ELR (cell line): ENCODE results near the gene WRNIP1.

Experiments used
- DNase-seq: peaks from one replicate; pipeline ENCODE4 v3.0.0-alpha.2; 2015; ENCODE audit warnings: low read depth

WRNIP1 gene

DNA sequence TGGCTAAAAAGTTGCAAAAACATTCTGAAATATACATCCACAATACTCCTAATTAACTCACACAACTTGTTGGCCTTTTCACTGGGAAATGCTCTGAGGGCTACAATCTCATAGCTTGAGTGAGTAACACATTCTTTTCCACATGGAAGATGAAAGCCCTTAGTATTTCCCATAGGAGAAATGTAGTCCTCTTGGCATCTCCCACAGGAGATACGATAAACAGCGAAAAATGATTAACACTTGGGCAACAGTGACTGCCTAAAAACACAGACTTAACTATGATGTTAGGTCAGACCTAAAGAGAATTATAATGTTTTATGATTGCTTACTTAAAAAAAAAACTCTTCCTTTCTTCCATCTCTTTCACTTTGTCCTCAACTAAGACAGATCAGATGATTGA is 23.4 kb upstream of the WRNIP1 start:
- no peak for DNase-seq

DNA sequence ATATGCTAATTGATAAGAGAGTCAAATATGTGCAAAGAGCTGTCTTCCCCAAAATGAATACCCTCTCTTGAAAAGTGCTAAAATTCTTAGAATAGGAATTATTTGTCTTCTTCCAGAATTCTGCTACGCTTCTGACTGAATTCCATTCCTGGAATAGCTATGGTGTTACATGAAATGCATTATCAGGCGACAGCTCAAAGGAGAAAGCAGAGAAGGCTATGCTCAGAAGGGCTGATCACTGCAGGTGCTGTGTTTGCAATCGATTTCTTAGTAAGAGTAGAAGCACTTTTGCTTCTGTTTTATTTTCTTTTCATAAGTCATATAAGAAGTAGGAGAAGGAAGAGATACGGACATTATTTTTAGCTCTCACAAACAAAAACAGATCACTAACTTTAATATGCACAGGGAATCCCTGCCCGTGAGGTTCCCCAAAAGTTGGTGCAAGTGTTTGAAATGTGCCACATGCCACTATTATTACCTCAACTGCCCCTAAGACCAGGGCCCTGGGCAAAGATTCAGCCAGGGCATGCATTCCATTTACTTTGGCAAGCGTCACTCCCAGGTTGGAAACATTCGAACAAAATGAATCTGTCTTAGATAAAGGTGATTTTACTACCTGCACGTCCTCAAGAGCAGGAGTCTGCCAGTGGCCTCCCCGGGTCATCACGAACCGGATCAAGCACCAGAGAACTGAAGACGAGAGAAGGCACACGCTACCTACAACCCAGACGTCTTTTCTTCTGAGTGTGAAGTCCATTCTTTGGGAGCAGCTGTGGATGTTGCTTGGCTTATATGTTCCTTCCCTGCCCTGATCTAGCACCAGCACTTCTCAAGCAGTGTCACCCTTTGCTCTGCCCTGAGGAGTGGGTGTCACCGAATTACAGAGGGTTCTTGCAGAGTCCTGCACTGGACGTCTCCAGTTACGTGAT is 21.6 kb upstream of the WRNIP1 start:
- no peak for DNase-seq

DNA sequence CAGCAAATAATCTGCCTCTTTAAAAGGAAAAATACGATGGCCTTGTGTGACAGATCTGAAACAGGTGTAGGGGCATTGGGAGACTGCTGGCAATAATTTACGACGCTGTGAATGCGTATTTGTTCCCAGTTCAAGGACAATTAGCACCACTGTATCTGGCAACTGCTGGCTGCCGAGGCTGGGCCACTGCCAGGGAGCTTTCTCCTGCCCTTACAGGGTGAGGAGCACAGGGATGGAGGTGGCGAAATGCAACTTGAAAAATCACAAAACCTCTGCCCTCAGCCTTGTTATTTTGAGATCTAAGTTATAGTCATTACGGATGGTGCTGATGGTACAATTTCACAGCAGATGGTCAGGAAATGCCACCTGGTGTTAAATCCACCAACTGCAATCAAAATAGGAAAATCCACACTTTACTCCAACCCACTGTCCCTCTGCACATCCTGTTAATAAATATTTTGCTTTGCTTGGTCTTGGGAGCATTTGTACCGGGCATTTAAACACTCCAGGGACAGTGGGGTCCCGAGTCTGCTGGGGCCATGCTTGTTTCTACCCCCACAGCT is 20.9 kb upstream of the WRNIP1 start:
- peak; percentile 33 for DNase-seq

DNA sequence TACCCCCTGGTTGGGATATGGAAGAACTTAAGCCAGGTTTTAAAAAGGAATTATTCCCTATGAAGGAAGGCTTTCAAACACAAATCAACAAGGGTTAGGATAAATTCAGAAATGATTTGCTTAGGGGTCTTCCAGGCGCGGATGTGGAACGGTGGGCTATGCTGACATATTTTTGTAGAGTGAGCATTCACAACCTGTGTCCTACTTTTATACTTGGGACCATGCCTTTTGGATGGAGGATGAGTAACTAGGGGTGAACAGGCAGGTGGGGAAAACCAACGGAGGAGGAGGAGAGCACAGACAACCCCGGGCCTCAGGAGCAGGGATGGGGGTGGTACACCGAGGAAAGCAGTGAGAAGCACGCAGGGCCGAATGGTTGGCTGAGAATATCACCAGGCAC is 20.4 kb upstream of the WRNIP1 start:
- no peak for DNase-seq

DNA sequence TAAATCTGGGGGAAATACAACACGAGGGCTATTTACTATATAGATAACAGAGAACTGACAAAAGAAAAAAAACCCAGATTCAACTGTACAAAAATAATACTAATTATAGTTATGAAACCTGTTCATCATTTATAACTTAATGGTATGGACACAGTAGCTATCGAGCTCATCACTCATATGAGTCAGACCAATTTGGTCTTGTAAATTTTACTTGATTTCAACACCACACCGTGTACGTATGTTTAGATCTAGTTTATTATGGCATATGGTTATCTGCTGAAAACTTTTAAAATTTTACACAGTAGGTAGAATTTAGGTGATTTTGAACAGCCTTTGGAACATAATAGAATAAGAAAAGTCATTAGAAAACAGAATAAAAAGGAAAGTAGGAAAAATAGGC is 19.9 kb upstream of the WRNIP1 start:
- DNase-seq: no peak

DNA sequence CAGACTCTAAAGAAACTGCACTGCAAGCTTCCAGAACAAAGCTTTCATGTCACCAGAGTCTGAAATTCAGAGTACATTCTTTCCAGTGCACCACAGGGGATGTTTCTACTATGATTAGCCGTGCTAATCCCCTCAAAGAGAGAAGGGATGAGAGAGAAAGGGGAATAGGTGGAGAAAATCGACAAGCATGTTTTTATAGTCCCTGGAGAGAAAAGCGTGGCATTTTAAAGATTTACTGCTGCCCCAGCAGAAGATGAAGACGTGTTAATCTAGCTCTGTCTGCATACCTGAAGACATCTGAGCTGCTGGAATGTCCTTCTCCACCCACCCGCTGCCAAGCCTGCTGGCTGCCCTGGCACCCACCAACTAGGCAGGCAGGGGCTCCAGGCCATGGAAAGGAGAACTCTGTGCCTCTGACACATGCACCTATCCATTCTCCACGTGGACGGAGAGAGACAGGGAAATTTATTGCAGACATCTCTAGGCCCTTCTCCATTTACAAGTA is 18.6 kb upstream of the WRNIP1 start:
- DNase-seq: no peak

DNA sequence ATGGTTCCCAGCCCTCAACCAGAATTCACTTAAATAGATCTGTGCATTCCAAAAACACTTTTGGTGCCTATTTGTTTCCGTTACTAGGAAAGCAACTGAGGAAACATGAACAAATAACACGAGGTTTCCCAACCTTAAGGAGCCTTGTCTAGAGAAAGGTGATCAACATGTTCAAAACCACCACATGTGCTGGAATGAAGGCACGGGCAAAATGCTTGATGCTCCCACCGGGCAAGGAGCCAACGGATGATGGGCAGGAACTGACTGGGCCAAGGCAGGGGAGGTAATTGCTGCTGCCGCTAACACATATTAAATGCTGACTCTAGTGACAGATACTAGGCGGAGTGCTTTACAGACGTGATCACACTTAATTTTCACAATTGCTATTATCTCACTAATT is 17.0 kb upstream of the WRNIP1 start:
- DNase-seq: no peak

DNA sequence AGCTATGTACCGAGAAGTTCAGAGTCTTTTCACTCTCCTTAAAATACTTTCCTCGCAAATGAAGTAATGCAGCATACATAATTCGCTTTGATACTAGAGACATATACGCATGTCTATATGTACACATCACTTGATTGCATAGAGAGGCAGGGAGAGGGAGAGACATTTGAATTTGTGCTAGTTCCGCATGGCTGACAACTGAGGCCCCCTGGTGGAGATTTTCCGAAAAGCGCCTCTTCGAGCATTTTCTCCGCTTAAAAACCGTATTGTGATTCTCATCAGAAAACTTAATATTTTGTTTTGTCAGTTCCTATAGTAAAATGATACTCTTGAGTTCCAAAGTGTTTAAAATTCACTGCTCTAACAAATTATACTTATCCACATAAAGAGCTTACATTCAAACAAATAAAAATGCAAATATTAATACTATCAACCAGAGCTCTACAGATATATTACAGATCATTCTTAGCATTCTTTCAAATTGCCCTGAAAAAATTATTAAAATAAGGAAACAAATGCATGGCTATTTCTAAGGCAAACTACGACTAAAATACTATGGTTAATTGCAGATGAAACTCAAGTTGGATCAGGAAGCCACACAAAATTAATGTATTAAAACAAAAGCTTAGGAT is 15.1 kb upstream of the WRNIP1 start:
- DNase-seq: peak; percentile 67

DNA sequence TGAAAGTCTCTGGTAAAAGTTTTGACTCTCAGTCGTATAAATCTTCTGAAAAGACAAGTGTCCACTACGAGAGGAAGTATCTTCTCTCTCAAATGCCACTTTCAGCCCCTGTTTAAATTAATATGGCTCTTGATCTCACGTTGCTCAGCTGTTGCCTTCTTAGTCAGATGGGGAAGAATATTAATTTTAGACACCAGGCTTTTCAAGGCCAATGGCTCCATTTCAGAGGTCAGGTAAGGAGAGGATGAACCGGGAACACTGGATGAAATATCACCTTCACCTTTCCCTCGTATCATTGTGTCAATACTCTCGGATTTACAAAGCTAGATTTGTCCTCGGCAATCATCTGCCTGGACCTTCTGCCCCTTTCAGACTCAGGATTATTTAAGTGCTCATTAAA is 14.4 kb upstream of the WRNIP1 start, which contains the start of gene MYLK4:
TSS of gene MYLK4 (minus strand) at position 91 of the 400 bp plus-strand sequence. CDS start 1,628 bp downstream, outside the sequence.
- DNase-seq: no peak

DNA sequence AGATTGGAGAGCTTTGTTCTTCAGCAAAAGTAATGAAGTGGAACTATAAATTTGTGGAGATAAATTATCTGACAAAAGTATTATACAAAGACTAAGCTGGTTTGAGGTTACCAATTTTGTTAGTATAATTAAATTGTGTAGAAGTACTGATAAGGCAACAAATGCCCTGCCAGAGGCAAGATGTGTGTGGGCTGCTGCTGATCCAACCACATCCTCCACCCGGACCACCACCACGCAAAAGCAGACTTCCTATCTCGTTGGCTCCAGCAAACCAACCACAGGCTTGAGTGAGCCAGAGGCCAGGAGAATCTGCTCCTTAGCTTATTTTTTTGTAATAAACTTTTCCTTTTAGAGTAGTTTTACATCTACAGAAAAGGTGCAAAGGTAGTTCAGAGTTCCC is 13.3 kb upstream of the WRNIP1 start:
- DNase-seq: no peak

DNA sequence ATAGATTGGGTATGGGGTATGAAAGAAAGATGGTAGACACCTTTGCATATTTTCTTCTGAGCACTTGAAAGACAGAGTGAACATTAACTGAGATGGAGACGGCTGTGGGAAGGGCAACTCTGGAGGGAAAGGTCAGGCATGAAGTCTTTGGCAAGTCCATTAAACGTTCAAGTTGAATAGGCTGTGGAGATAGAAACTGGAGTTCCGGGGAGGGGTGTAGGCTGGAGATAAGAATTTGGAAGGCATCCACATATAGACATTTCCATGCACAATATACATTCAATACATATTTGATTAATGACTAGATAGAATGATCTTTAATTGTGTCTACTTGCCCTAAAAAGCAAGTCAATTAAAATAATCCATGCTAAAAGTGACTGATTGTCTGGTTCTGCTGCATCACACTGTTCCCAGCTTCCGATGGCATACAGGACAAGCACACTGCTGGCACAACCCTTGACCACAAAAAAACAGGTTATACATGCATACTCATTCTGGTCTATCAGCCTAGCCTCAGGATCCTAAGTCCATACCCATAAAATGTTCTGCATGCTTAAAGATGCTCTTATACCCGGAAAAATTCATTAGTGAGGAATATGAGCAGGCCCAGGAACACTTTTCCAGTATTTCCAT is 12.6 kb upstream of the WRNIP1 start:
- DNase-seq: no peak

DNA sequence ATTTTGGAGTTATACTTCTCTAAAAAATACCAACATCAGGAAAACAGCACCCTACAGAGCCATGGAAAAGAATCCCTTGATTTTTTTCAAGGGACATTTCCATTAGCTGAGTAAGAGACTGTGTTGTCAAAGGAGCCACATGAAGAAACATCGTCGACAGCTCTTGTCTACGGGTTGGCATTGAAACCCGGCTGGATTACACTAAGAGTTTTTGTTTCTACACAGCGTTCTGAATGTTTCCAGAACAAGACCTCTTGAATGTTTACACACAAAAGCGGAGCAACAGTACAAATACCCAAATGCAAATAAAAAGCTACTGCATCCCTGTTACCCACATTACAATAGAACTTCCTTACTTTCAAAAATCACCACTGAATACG is 12.1 kb upstream of the WRNIP1 start:
- DNase-seq: no peak

DNA sequence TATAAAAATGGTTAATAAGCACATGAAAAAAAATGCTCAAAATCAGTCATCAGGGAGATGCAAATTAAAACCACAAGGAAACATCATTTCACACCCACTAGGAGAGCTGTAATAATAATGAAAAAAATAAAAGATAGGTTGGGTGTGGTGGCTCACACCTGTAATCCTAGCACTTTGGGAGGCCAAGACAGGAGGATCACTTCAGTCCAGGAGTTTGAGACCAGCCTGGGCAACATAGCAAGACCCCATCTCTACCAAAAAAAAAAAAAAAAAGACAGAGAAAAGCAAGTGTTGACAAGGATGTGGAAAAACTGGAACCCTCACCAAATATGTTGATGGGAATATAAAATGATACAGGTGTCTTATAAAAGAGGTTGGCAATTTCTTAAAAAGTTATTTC is 11.4 kb upstream of the WRNIP1 start:
- no peak for DNase-seq

DNA sequence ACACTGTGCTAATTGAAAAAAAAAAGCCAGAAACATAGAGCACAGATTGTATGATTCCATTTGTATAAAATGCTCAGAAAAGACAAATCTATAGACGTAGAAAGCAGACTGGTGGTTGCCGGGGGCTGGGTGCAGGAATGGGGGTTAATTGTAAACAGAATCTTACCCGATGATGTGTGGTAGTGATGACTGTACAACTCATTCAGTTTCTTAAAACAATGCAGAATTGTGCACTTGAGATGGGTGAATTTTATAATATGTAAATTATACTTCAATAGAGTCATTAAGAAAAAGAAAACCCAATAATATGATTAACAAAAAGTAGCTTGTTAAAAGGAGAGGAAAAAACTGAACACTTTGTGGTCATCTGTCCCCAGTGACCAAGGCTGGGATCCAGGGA is 10.8 kb upstream of the WRNIP1 start:
- DNase-seq: no peak

DNA sequence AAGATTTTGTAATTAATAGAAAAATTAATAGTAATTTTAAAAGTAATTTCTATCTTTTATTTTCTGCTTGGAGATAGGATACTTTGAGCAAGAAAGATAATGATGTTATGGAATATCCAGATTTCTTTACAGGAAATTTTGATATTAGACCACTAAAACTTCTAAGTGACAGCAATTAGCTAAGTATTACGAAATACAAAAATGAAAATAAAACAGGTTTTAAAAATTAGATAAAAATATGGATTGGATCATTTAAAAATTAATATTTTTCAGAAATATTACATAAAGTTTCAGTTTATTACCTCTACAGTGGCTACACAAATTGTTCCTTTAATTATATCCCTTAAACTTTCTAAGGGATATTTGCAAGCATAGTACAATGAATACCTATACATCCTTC is 10.3 kb upstream of the WRNIP1 start:
- no peak for DNase-seq

DNA sequence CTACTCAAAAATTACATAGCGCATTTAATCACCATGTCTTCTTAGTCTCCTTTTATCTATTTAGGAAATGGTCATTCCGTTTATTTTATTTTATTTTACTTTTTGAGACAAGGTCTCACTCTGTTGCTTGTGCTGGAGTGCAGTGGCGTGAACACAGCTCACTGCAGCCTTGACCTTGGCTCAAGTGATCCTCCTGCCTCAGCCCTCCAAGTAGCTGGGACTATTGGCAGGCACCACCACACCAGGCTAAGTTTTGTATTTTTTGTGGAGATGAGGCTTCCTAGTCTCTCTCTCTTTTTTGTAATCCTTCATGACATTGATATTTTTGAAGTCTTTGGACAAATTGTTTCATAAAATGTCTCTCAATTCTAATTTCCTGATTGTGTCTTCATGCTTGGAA is 9.7 kb upstream of the WRNIP1 start:
- DNase-seq: no peak

DNA sequence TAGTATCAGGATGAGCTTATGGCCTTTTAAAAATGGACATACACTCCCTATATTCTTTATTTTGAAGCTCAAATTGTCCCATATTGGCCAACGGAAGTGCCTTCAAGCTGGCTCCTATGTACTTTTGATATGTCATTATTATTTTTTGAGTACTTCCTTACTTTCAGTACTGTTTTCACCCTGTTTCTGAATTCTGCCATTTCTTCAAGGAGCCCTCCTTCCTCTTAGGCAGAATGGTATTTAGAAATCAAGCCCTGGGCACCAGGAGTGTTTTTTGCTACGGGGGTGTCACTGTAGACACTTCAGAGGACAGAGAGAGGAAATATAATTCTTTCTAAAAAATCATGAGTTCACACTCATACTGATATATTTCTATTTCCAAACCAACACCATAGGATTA is 9.0 kb upstream of the WRNIP1 start:
- no peak for DNase-seq

DNA sequence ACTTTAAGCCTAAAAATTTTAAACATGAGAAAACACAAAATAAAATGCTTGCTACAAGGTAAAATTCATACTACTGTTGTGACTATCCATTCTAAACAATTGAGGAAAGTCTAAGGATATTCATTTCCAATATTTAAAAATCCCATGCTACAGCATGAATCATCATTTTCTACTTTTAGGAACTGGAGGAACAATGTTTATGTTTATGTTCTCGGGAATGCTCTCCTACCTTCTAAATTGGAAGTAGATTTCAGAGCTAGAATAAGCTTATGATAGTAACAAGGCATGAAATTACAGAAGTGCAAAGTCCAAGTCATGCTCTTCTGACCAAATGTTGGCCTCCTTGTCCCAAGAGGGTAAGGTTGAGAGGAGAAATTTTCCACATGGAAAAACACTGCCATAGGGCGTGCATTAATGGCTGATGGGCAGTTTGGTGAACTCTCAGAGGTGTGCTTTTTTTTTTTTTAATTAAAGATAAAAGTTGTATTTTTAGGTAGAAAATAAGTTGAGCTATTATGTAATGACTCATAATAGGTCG is 8.4 kb upstream of the WRNIP1 start:
- no peak for DNase-seq

DNA sequence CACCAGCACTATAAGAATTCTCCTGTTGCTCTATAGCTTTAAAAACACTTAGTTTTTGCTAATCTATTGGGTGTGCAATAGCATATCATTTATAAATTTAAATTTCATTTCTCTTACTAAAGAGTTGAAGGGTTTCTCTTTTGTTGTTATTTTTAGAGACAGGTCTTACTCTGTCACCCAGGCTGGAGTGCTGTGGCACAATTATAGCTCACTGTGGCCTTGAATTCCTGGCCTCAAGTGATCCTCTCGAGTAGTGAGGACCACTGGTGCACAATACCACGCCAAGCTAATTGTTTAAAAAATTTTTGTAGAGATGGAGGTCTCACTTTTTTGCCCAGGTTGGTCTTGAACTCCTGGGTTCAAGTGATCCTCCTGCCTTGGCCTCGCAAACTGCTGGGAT is 6.2 kb upstream of the WRNIP1 start:
- no peak for DNase-seq

DNA sequence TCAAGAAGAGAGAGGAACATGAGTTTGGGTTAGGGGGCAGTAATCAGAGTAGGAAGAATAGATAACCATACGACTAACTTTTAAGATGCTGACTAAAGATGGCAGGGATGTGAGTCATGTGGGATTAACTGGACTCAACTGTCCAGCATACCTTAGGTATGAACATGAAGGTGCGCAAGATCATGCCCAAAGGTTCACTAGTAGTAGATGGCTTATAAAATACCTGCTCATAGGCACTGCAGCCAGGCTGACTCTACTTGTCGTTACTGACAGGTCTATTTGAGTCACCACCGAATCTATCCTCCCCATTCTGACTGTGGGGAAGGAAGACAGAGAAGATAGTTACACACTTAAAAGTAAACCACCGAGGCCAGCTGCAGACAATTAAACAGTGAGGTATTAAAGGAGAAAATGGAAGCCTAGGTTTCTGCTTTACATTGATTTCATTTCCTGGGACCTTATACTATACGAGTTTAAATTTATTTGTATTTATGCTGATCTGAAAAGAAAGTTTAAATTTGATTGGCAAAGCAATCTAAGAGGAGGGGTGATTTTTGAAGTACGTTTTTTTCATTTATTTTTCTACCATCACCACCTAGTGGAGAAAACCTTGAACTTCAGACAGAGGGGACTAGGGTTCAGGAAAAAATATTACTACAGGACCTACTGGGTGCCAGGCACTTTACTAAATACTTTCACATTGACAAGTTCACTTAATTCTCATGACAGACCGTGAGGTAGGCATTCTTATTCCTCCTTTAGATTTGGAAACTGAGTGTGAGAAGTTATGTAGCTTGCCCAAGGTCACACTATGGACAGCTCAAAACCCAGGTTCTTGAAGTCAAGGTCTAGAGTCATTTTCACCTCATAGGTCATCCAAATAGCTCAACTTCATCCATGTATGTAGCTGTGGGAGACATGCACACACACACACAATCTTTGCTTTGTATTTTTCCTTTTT is 4.0 kb upstream of the WRNIP1 start:
- peak; percentile 34 for DNase-seq

DNA sequence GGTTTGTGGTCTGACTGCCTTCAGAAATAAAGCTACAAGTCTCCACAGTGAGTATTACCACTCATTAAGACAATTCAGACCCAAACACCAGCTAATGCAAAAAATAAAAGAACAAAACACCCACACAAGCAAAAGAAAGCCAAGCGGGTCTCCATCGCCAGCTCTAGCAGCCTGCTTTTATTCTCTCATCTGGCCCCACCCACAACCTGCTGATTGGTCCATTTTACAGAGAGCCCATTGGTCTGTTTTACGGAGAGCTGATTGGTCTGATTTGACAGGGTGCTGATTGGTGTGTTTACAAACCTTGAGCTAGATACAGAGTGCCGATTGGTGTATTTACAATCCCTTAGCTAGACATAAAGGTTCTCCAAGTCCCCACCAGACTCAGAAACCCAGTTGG is 2.3 kb upstream of the WRNIP1 start:
- DNase-seq: peak; percentile 13
